Measurements from ENCODE around the gene TAOK1. TPM values are rescaled to one million over a fixed set of nuclear protein-coding genes. Genes with fewer than 3 reads are reported as not detected.

TAOK1 gene
- polyA plus RNA-seq, 12 donors: 31.2 to 40.7 (median 35.1) TPM; not detected in 1

DNA sequence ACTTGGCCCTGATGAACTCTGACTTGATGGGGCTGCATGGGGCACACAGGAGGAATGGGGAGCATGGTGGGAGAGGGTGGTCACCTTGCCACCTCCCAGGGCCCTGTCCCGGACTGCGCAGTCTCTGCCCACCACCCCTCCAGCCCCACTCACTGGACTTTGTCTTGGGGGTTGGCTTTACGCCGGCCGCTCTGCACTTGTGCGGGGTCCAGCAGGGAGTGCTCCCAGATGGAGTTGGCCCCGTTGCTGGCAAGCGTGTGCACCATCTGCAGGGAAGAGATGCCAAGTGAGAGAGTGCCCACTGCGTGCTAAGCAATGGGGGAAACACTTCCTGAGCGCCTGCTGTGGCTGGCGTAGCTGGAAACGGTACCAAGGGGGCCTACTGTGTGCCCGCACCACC lies 192.6 kb downstream of the TAOK1 start:
- no peak for DNase-seq

DNA sequence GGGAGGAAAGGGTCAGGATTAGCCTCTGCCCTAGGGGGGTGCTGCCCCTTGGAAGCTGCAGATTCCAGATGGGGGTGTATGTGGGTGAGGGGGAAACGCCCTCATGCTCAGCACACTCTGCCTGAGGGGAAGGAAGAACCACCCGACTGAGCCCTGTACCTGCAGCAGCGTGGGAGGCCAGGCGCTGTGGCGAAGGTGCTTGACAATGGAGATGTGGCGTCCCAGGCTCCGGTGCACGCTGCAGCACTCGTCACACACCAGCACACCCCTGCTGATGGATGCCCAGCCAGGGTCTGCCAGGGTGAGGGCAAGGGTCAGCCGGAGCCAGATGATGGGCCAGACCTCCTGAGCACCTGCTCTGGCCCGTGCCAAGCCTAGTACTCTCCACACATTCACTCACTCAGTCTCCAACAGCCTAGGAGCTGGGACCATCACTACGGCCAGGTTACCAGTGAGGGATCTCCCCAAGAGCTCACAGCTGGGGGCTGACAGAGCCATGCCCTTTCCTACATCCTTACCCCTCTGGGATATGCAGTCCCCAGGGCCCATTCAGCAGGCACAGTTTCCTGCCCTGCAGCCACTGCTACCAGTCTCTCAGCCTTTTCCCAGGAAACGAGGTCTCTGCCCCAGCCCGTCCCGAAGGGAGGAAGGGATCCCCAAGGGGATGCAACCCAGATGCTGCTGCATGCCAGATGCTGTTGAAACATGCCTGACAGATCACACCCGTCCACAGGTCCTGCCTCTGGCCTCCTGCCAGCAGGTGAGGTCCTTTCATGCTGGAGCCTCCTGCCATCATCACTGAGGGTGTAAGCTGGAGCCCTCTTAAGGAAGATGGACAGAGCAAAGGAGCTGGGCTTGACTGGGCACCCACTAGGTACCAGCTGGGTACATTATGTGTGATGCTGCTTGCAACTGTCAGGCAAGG lies 193.4 kb downstream of the TAOK1 start:
- no peak for DNase-seq

DNA sequence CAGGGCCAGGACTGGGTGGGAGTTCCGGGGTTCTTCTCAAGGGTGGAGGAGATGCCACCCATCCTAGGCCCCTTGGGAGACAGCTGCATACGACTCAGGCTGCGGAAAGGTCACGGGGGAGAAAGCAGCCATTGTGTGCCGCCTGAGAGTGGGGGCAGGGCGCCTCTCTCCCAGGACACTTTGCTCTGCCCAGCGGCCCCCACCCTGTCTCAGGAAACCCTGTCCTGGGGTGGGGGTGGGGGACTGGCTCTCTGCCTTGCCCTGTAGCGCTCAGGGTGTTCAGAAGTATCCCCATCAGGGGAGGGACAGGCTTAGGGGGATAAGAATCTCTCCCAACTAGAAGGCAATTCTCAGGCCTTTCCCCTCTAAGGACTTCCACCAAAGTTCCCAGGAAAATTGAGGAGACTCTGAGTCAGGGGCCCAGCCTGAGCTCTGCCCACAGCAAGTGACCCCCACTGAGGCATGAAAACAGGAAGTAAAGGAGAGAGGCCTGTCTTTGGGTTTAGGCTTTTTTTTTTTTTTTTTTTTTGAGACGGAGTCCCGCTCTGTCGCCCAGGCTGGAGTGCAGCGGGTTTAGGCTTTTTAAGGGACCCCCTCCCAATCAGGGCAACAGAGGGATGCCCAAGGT lies 194.4 kb downstream of the TAOK1 start:
- no peak for DNase-seq

DNA sequence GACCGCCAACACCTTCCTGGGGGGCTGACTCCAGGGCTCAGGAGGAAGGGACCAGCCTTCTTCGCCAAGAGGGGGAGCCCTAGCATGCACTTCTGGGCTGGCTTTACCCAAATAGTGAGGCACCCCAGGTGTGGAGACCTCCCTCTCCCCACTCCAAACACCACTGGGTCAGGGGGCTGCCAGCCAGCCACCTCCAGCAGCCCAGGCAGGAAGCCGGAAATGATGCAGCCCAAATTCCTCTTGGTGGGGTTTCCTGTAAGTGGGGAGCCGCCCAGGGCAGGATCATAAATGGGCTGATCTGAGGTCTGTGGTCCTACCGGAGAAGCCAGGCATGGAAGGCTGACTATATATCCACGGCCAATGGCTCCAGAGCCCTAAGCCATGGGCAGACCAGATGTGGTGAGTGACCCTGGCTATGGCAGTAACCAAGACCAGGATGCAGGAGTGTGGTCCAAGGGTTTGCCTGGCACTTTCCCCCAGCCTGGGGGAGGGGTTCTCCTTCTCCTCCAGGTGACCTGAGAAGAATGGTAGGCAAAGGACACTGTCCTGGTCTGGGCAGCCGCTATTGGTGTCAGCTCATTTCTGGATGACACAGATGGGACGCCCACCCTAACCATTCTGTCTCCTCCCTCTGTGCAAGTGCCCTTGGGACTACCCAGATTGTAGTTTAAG lies 195.1 kb downstream of the TAOK1 start:
- DNase-seq: no peak

DNA sequence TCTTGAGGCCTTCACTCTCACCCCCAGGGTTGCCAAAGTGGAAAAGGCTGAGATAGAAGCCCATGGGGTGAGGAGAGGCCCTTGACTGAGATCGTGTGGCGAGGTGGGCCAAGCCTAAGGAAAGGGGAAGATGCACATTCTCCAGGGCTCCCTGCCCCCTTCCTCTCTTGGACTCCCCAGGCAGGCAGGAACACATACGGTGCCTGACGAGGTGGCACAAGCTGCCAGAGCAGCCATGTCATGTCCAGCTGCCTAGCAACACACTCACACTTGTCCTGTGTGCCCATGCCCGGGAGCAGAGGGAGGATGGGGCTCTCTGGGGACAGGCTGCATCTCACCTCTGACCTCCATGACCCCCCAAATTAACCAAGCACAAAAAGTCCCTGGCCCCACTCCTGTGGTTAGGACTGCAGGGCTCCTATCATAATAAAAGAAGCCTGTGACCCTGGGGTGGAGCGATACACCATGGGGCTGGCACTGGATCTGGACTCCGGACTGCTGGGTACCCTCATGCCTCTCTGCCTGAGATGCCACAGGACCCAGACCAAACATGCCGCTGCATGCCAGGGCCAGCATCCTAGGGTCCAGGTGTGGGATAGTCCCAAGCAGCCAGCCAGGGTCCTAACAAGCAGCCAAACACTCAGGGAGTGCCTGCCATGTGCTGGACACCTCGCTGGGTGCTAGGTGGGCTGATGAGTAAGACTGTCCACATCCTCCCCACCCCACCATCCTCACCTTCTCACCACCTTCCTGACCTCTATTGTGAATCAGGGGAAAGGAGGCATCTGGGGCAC lies 196.7 kb downstream of the TAOK1 start:
- DNase-seq: no peak

DNA sequence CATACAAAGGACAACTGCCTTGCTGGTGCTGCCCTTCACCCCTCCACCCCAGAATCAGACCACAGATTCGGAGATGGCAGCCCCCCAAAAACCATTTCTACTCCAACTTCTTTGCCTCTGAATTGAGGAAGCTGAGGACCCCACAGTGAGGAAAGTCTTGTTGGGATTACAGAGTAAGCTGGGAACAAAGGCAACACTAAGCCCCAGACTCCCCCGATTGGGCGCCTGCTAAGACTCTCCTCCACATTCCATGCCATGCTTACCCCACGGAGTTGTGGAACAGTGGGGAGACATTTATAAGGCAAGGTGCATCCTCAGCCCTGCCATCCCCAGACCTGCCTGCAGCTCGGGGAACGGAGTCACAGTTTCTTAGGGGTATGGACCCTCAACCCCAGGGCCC lies 197.4 kb downstream of the TAOK1 start:
- no peak for DNase-seq

DNA sequence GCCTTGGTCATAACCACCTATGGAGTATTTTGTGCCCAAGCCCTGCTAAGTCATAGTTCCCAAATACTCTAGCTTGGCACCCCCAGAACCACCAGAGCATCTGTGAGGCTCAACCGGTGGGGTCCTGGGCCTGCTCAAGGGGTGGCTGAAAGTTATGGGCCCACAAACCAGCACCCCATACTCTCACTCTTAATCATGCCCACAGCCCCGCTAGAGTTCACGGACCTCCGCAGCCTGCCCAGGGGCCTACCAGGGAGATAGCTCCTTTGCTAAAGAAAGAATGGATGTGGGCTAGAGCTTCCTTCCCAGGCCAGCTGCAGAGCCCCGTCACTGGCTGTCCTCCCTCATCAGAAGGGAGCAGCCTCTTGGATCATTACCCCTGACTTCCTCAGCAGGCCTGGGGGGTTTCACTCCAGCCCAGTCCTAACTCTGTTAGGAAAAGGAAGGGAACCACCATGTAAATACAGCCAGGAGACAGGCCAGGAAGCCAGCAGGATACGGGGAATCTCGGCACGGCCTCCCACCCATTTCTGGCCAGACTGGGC lies 197.9 kb downstream of the TAOK1 start:
- no peak for DNase-seq

DNA sequence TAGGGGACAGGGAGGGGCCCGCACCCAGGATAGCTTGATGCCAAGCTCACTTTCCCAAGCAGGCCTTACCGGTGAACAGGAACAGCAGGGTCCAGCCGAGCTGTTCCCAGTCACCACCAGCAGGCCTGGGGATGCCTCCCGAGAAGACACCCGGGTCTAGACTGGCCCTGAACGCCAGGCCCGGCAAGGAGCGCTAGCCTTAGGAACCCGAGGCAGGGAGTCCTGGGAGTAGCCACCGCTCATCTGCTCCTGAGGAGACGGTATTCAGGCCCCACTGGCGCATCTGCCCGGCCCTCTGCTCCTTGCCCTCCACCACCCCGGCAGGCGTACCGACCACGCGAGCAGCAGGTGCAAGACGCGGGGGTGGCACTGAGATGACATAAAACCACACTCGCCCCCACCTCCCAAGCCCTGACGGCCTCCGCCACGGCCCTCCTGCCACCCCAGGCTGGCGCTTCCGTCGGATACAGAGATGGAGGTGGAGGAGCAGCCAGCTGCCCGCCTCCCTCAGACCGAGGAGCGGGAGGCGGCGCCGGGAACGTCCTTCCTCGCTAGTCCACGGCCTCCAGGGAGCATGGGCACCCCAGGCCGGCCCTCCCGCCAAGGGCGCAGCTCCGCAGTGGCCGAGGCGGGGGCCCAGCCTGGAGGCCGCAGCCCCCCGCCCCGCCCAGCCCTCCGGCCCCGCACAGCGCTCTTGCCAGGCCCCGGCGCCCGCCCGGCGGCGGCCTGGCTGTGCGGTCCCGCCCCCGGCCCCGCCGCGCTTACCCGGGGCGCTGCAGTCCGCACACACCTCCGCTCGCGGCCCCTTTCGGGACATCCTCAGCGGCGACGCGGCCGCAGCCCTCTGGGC lies 198.6 kb downstream of the TAOK1 start:
- DNase-seq: no peak

DNA sequence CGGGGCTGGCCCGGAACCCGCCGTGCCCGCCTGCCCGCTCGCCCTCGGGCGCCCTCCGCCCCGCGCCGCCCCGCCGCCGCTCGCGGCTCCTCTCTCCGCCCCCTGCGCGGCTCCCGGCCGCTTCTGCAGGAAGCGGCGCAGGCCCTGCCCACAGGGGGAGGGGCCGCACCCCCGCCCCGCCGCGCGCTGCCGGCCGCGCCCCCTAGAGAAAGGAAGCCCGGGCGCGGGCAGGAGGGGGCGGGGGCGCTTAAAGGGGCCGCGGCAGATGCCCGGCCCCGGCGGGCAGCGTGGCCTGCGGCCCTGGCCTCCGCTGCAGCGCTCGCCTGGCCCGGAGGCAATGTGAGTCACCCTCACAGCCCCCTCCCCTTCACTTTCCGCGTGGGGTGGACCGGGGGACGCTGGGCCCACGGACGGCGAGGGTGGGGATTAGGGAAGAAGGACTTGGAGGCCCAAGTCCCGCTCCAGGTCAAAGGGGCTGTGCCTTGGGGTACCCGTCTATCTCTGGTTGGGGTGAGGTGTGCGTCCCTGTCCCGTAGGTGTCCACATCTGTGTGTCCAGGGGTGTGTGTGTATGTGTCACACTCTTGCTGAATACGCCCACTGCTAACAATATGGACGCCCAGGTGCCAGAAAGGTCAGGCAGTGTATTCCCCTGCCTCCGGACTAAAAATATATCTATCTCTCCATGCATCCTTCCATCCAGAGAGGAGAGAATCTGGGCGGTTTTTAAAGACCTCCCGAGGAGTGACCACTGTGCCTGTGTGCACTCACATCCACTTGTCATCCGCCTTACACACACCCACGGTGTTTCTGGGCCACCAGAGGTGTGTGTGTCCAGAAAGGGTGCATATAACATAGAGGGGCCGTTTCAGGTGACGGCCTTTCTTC lies 199.6 kb downstream of the TAOK1 start, which contains the start of gene GIT1:
Gene GIT1, minus strand, starts transcription at position 125 of the 887 bp plus-strand sequence. CDS start 270 bp downstream, outside the sequence.
- DNase-seq: peak; percentile 70

DNA sequence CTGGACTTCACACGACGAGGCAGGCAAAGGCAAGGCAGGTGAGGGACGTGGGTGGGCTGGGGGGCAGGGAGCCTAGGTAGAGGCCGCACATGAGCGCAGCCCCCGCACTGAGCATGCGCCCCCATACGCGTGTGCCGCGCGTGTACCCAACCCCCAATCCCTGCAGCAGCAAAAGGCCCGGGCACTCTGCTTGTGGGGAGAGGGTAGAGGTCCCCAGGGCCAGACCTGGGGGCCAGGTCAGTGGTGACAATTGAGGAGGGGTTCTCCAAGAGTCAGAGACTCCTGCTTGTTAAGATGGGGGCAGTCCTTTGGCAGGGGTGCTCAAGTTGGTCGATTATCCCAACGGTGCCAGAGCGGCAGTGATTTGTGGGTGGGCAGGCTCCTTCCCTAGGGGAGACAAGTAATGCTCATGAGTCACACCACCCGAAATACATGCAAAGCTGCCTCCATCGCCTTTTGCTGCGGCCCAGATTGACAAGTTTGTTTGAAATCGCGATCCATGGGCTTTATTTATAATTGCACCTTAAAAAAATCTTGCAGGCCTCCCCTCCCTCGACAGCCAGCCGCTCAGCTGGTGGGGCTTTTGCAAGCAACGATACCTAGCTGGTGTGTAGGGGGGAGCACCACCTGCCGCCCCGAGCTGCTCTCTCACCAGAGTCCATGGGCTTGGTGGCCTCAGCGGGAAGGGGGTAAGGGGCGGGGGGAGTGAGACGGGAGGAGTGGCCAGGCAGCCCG lies 200.4 kb downstream of the TAOK1 start:
- no peak for DNase-seq

DNA sequence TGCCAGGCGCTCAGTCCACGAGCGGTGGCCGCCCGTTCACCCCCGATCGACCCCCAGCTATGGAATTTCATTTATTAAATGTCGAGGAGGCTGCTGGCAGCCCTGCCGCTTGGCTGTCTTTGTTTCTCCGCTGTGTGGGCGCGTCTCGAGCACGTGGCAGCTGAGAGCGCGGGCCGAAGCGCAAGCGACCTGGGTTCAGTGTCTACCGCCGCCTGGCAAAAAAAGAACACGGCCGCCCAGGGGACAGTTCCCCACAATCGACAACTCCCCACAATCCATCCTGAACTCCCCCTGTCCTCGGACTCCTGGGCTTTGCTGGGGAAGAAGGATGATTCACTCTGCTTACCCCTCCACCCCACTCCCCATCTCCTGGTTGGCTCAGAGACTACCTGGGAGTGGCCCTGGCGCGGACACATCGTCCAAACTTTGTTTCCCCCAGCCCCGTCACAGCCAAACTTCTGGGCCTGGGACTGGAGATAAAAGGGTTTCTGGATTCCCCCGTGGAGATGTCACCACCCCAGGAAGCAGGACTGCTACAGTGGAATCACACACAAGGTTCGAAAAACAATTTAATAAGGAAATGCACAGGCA lies 201.1 kb downstream of the TAOK1 start:
- peak; percentile 83 for DNase-seq

DNA sequence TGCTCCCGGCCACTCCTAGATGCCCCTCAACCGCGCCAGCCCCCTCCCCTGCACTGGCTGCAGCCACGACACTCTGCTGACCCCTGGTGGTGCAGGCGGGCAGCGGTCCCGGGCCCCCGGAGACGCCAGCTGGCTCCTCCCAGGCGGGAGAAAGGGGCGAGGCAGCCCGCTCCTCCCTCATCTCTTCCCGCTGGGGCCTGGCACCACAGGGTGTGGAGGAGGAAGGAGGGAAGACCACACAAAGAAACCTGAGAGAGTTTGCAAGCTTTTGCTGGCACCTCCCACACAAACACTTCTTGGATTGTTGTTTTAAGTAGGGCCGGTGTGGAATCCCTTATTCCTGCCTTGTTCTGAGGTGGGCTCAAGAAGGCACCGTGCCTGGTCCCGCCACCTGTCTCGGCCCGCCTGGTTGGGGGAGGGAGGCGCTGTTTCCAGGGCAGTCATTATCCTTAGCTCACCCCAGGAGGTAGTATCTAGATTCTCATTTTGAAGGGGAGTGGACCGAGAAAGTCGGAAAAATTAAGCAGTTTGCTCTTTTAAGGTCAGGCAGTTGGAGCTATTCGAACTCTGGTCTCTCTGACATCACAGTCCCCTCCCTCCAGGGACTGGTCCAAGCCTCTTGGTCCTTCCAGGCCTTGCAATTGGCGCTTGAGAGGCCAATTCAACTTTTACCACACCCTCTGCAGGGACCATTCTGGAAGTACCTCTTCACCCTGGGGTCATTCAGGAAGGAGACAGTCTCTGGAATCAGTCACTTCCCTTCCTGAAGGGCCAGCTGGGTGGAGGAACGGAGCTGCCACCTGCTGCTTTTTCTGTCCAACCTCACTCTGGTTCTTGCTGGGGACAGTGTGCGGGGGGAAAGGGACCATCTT lies 201.8 kb downstream of the TAOK1 start:
- DNase-seq: peak; percentile 91

DNA sequence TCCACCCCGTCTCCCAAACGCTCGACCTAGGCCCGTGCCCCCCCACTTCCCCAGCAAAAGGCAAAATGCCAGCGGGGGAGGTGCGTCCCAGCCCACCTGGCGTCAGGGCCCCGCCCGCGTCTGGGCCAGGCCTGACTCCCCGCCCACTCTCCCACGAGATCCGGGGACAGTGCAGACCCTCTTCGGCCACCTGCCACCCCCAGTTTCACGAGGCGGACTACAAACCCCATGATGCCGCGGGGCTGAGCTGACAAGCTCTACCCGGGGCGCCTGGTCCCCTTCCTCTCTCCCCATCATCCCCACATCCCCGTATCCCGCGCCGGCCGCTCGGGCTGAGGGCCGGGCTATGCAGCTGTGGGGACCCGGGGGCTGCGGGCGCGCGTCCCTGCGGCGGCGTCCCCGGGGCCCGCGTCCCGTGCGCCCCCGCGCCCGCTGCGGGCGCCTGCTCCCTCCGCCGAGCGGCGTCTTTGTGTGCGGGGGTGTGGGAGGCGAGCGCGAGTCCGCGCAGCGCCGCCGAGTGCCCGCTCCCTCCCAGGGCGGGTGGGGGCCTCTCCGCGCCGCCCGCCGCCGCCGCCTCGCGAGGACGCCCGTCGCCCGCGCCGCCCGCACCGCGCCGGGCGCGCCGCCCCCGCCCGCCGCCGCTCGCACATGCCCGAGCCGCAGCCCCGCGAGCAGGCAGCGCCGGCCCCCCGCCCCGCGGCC lies 202.8 kb downstream of the TAOK1 start, which contains the start of gene ANKRD13B:
Gene ANKRD13B, plus strand, starts transcription at position 283 of the 702 bp plus-strand sequence. CDS start 490 bp downstream, outside the sequence.
- DNase-seq: no peak

DNA sequence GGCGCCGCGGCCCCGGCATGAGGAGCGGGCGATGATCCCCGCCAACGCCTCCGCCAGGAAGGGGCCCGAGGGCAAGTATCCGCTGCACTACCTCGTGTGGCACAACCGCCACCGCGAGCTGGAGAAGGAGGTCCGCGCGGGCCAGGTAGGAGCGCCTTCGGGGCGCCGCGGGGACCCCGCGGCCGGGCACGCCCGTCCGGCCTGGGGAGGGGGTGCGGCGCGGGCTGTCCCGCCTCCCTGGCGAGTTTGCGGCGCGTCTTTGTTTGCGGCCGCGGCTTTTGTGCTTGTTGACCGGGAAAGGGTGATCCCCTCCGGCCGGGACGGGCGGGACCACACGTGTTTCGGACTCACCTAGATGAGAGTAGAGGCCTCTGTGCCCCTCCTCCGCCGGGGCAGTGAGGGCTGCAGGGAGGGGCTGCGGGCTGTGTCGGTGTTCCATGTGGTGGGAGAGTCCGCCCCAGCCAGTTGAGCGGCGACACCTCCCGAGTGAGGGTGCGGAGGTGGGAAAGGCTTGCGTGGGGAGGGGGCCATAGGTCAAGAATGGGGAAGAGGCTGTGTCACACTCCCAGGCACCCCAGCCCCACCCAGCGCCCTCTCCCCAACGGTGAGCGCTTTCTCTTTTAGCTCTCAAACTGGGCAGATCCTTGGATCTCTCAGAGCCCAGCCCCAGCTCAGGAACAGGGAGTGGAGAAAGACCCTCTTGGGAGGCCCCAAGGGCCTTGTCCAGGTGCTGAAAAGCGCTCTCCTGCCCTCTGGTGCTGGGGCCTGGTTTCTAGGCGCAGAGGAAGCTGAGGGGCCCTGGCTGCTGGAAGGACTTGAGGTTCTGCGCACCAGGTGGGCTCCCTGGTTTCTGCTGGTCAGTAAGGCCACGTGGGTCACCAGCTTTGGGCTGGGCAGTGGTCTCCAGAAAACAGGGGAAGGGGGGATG lies 203.7 kb downstream of the TAOK1 start:
- DNase-seq: no peak

DNA sequence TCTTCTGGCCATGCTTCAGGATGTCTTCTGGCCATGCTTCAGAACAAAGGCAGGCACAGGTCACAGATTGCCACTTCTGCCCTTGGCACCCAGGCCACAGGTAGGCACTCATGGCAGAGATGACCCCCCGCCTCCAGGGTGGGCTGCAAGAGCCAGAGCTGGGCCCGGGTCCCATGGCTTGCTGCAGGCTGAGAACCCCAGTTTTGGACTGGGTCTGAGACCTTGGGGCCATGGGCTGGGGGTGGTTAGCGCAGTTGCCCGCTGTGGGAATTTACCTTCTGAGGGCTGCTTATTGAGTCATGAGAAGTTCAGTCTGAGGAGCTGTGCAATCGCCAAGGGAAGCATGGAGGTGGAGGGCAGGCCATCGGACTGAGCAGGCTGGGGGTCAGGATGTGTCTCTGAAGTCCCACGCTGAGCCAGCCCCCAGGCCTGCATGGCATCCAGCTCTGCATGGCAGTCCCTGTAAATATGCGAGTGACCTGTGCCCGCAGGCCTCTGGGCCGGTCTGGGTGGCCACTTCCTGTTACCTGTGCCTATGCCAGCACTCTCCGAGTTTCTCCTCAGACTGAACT lies 204.4 kb downstream of the TAOK1 start:
- DNase-seq: no peak
